ENCODE results near the gene CHCHD6. TPM values are rescaled to one million over a fixed set of nuclear protein-coding genes. Genes with fewer than 3 reads are reported as not detected.
A peak's percentile ranks its signal among the peaks of the same experiment; 100 is the strongest.

Gene CHCHD6
- total RNA-seq, 1 donor from 2014 or later, result 17.1 TPM

DNA sequence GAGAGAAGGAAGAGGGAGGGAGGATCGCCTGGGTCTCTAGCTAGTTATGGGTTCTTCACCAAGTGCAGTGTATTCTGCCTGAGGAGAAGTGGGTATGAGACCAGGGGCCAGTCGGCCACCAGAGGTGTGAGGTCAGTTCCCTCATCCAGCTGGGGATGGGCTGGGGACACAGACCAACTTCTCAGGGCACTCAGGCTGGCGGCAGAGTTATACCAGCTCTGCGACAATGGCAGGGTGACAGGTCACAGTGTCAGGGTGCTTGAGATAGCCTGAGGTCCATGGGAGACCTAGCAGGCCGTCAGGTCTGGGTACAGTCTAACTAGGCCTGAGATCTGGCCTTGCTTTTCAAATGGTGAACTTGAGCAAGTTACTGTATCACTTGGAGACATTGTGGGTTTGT lies 247.5 kb downstream of the CHCHD6 start:
- Mint-ChIP-seq H3K27me3 (ENCODE audit: low read depth) (no peaks in the 10 kb centered on the region), H3K4me1 (ENCODE audit: low read depth) (no peaks in the 10 kb centered on the region), H3K4me3 (ENCODE audit: unreplicated experiment) (no peak overlapping the region), H3K9me3 (ENCODE audit: low read depth) (no peaks in the 10 kb centered on the region), H3K27ac (ENCODE audit: unreplicated experiment) (no peak overlapping the region), H3K36me3 (ENCODE audit: low read depth) (no peaks in the 10 kb centered on the region)
- TF ChIP-seq, protein P1, sequence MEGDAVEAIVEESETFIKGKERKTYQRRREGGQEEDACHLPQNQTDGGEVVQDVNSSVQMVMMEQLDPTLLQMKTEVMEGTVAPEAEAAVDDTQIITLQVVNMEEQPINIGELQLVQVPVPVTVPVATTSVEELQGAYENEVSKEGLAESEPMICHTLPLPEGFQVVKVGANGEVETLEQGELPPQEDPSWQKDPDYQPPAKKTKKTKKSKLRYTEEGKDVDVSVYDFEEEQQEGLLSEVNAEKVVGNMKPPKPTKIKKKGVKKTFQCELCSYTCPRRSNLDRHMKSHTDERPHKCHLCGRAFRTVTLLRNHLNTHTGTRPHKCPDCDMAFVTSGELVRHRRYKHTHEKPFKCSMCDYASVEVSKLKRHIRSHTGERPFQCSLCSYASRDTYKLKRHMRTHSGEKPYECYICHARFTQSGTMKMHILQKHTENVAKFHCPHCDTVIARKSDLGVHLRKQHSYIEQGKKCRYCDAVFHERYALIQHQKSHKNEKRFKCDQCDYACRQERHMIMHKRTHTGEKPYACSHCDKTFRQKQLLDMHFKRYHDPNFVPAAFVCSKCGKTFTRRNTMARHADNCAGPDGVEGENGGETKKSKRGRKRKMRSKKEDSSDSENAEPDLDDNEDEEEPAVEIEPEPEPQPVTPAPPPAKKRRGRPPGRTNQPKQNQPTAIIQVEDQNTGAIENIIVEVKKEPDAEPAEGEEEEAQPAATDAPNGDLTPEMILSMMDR (IDR thresholded peaks at IDR 0.05), result no peak
- DNase-seq (ENCODE audit: low spot score), result peak; percentile 56

DNA sequence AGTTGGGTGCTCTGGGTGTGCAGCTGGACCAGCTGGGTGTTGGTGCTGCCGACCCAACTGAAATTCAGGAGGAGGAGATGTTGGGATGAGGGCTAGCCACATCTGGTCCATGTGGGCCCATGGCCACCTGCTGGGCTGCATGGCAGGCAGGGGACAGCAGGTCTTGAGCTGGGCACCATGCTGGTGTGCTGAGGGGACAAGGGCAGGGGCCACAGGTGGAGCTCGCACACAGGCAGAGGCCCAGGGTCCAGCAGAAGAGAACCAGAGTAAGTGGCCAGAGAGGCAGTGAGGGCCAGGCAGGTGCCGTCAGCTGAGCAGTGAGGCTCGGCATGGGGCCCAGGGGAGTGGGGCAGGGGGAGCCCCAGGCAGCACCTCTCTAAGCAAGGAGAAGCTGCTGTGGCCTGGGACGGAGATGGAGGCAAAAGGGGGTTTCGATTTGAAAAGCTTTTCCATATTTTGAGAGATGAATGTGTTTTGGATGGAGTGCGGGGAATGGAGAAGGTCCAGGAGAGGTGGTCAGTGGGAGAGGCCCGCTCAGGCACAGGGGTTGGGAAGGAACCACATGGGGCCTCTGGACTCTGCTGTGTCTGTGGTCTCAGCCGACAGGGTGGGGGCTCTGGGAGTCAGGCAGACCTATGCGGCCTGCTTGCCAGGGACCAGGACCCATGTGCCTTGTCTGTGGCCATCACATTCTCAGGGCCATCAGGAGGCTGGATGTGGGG lies 248.4 kb downstream of the CHCHD6 start:
- Mint-ChIP-seq H3K27ac (ENCODE audit: unreplicated experiment) (no peak overlapping the region), H3K27me3 (ENCODE audit: low read depth) (no peaks in the 10 kb centered on the region), H3K36me3 (ENCODE audit: low read depth) (no peaks in the 10 kb centered on the region), H3K4me3 (ENCODE audit: unreplicated experiment) (no peak overlapping the region), H3K4me1 (ENCODE audit: low read depth) (no peaks in the 10 kb centered on the region), H3K9me3 (ENCODE audit: low read depth) (no peaks in the 10 kb centered on the region)
- peak; percentile 68 for DNase-seq (ENCODE audit: low spot score)
- TF ChIP-seq, protein P1 (IDR thresholded peaks at IDR 0.05), result no peak

DNA sequence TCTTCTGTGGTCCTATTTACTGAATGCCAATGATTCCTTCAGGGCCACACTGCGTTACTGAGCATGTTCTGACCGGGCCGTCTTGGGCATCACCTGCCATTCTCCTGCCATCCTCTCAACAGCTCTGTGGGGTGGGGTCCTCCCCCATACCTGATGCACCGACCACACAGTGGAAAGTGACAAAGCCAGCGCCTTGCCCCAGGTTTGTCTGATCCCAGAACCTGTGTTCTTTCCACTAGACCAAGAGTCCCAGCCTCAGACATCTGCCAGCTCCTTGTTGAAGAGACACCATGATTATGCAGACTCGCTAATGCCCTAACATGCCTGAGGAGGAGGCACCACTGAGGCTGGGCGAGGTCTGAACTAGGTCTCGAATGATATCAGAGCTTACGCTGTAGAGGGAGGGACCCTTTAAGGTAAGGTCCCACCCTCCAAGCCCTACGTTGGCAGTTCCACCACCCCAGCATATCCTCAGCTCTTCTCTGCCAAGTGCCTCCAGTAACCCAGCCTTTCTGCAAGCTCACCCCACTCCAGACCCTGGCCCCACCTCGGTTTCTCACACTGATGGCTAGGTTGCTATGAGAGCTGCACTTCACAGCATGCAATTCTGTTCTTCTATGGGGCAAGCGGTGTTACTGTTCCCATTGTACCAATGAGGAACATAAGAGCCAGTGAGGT lies 249.1 kb downstream of the CHCHD6 start:
- H3K27ac Mint-ChIP-seq (ENCODE audit: unreplicated experiment), result no peak overlapping the region
- DNase-seq (ENCODE audit: low spot score), result peak; percentile 49
- no peaks in the 10 kb centered on the region for H3K27me3 Mint-ChIP-seq (ENCODE audit: low read depth)
- no peaks in the 10 kb centered on the region for H3K9me3 Mint-ChIP-seq (ENCODE audit: low read depth)
- no peak overlapping the region for H3K4me3 Mint-ChIP-seq (ENCODE audit: unreplicated experiment)
- H3K4me1 Mint-ChIP-seq (ENCODE audit: low read depth), result no peaks in the 10 kb centered on the region
- H3K36me3 Mint-ChIP-seq (ENCODE audit: low read depth), result no peaks in the 10 kb centered on the region
- TF ChIP-seq, protein P1 (IDR thresholded peaks at IDR 0.05), result no peak

DNA sequence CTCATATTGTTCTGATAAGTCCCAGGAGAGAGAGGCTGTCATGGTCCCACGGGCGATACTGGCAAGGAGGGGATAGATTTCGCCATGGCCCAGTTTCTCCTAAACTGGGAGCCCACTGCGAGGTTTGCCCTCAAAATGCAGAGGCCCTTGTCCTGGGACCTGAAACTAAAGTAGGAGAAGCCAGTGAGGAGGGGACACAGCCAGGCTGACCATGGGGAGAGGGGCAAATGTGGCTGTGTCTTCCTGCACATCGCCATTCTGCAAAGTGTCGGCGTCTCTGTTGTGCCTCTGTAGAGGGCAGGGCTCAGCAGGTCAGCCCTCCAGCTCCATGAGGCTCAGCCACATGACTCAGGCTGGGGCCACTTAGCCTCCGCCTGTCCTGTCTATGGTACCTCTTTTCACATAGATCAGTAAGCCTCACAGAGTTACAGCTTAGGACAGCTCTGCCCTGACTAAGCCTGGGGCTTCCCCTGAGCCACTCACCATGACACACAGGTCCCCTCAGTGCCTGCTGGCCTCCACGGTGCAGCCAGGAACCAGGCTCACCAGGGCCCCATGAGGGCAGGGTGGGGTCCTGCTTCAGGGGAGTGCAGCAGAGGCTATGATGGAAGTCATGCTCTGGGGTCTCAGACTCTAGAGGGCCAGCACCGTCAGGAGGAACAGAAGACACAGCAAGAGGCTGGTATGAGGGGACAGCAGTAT lies 250.3 kb downstream of the CHCHD6 start:
- Mint-ChIP-seq H3K36me3 (ENCODE audit: low read depth) (no peaks in the 10 kb centered on the region), H3K4me1 (ENCODE audit: low read depth) (no peaks in the 10 kb centered on the region), H3K4me3 (ENCODE audit: unreplicated experiment) (no peak overlapping the region), H3K9me3 (ENCODE audit: low read depth) (no peaks in the 10 kb centered on the region), H3K27me3 (ENCODE audit: low read depth) (no peaks in the 10 kb centered on the region), H3K27ac (ENCODE audit: unreplicated experiment) (no peak overlapping the region)
- peak; percentile 64 for DNase-seq (ENCODE audit: low spot score)
- TF ChIP-seq, protein P1 (IDR thresholded peaks at IDR 0.05), result no peak

DNA sequence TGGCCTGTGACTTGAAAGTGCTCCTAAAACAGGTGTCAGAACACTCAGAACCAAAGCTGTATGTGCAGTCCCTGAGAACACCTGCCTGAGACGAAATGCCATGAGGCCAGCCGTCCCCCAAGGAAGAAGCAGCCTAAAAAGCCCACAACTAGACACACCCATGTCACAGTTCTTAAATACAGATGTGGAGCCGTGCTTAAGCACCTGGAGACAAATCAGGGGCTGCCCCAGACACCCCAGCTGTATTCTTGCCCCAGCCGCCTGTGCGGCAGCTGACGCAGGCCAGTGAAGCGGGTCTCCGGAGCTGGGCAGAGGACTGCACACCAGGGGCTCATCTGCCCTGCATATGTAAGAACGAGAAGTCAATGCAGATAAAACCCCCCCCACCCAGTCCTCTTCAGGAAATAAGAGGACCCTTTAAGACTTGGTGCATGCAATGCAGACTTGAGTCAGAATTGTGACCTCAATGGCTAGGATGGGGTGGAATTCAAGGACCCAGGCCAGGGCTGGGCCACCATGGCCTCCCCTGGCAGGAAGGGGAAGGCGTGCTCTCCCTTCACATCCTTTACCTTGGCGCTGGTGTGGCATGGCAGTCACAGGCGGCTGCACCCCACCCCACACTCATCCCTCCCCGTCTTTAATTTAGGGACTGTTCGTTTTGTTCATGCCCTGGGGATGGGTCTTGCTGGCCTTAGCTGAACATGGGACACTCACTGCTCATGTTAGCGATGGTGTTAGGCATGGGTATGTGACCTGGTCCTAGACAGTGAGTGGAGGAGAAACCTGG lies 251.2 kb downstream of the CHCHD6 start:
- Mint-ChIP-seq H3K27me3 (ENCODE audit: low read depth) (no peaks in the 10 kb centered on the region), H3K4me3 (ENCODE audit: unreplicated experiment) (no peak overlapping the region), H3K36me3 (ENCODE audit: low read depth) (no peaks in the 10 kb centered on the region), H3K4me1 (ENCODE audit: low read depth) (peaks cover 7% of the 10 kb centered on the region), H3K9me3 (ENCODE audit: low read depth) (no peaks in the 10 kb centered on the region), H3K27ac (ENCODE audit: unreplicated experiment) (no peak overlapping the region)
- DNase-seq (ENCODE audit: low spot score), result peak; percentile 80
- TF ChIP-seq, protein P1 (IDR thresholded peaks at IDR 0.05), result no peak

Data from chondrocyte (in vitro differentiated cells).